HG03025 (cell line): ENCODE measurements around the gene UBR2.
"Not testable (repeated sequence)": the region's sequence is repeated elsewhere in the genome, so short reads cannot be mapped to it uniquely, and the experiment has no call there.

Source experiments
- ATAC-seq: cut with Tn5 transposase; IDR thresholded peaks from one replicate; pipeline ENCODE4 v1.9.1; 2021; ENCODE audit warnings: mild to moderate bottlenecking, moderate library complexity; ENCODE audit not compliant: unreplicated experiment, low FRiP score

Gene UBR2

GRCh38 chr6:42722497-42722896 lies 158.7 kb downstream of the UBR2 start, which contains the start of gene PRPH2:
PRPH2 (minus strand) TSS chr6:42722597; CDS start chr6:42722334, 263 bp downstream.
- no peak for ATAC-seq

DNA sequence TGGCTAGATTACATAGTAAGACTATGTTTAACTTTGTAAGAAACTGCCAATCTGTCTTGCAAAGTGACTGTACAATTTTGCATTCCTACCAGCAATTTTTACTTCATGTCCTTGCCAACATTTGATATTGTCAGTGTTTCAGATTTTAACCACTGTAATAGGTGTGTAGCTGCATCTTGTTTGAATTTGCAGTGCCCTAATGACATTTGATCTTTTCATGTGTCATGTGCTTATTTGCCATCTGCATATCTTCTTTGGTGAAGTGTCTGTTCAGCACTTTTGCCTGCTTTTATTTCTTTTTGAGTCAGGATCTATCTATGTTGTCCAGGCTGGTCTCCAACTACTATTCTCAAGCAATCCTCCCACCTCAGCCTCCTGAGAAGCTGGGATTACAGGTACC lies 161.0 kb downstream of the UBR2 start:
- no peak for ATAC-seq

DNA sequence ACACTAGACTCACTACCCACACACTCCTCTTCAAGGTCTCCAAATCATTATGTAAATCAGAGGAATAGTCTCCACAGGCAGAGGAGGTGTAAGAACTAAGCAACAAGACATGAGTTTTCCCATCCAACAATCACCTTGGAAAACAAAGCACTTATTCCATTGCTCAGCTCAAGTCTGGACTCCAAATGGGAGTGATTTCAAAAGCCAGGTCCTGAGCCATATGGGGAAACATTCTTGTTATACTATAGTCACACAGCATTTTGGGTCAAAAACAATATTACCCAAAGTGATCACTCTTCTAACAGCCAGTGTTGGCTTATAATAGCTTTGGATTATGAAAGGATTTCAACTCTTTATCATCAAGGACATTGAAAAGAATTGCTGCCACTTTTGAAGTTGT lies 162.2 kb downstream of the UBR2 start:
- ATAC-seq, result no peak

DNA sequence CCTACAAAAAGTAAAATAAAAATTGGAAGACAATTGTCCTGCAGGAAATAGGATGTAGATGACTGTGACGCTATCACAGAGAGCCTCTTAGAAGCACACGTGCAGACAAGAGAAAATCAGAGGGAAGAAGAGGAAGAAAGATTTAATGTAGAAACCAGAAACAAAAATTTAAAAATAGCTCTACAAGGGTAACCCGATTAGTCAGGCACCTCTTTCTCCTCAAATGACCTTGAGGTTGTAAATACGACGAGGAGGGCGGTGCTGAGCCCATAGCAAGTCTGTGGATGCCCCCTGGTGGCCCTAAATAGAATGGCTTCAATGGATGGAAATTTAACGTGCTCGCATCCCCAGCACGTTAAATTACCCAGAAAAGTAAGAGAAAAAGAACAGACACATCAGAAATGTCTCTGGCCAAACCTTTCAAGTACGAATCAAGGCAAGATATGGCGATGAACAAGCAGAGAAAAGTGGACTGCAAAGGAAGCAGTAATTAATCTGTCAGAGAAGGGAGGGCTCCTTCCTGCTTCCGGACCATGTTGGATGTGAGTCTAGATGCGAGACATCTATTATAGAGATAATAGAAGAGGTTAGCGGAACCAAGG lies 162.8 kb downstream of the UBR2 start:
- peak; percentile 68 for ATAC-seq

DNA sequence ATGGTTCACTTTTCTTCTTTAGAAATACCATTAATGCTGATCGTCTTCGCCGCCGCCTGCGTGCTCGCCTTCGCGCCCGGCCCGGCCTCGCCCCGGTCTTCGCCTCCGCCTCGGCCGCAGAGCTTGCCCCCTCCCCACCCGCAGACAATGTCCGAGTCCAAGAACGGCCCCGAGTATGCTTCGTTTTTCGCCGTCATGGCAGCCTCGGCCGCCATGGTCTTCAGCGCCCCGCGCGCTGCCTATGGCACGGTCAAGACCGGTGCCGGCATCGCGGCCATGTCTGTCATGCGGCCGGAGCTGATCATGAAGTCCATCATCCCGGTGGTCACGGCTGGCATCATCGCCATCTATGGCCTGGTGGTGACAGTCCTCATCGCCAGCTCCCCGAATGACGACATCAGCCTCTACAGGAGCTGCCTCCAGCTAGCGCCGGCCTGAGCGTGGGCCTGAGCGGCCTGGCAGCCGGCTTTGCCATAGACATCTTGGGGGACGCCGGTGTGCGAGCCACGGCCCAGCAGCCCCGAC lies 163.3 kb downstream of the UBR2 start:
- ATAC-seq, result no peak

DNA sequence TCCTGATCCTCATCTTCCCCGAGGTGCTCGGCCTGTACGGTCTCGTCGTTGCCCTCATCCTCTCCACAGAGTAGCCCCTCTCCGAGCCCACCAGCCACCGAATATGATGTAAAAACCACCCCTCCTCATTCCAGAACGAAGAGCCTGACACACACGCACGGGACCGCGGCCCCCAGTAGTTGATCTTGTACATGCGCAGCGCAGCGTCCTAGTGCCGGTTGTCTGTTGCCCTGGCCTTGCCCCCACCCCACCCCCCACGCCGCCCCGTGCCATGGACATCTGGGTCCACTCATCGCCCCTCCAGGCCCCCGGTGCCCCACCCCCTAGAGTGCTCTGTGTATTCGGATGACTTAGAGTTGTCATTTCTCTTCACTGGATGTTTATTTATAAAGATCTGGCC lies 163.8 kb downstream of the UBR2 start:
- no peak for ATAC-seq

- no peak for ATAC-seq
Observed at GRCh38 chr6:42729731-42730130, 165.9 kb downstream of the UBR2 start.

DNA sequence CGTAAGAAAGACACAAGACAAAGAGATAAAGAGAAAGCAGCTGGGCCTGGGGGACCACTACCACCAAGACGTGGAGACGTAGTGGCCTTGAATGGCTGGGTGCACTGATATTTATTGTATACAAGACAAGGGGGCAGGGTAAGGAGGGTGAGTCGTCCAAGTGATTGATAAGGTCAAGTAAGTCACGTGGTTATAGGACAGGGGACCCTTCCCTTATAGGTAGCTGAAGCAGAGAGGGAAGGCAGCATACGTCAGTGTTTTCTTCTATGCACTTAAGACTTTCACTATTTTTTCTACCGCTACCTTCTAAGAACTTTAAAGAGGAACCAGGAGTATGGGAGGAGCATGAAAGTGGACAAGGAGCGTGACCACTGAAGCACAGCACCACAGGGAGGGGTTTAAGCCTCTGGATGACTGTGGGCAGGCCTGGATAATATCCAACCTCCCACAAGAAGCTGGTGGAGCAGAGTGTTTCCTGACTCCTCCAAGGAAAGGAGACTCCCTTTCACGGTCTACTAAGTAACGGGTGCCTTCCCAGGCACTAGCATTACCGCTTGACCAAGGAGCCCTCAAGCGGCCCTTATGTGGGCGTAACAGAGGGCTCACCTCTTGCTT lies 170.1 kb downstream of the UBR2 start:
- not testable (repeated sequence) for ATAC-seq

DNA sequence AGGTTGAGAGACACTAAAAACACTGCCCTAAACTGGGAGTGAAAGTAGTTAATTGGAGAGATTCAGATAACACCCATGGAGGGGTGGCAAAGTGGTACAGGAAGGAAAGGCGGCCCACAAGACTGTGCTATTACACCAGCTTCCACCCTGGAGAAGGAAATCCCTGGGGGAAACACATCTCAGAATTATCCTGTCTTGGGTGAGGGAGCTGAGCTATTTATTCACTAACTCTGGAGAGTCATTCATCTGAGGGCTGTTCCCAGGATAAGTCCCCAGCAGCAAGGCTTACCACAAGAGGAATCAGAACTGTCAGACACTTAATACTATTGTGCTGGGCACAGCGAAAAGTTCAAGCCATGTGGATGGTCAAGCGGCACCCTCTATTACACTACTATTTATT lies 172.1 kb downstream of the UBR2 start:
- no peak for ATAC-seq

DNA sequence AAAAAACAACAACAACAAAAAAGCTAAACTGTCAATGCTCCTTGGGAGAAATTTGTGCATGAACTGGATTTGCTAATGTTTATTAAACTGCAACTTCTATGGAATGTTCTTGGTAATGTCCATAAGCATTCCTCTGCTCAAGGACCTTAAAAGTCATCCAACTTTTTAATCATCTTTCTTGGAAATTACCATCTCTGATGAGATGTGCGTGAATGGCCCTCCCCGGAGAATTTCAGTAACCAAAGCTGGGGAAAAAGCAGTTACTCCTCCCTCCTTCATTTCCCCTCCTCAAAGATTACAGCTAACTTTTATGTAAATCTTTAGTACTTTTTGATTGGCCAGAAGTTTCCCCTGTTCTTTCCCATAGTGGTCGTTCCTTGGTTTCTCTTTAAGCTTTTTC lies 176.9 kb downstream of the UBR2 start:
- ATAC-seq, result no peak

GRCh38 chr6:42742116-42742894 lies 178.5 kb downstream of the UBR2 start:
- ATAC-seq, result no peak
